NOMO-1 treated with dmso at 0.1 percent for 144 hours (cell line): ENCODE results near the gene SVEP1.
"Not testable (repeated sequence)": the region's sequence is repeated elsewhere in the genome, so short reads cannot be mapped to it uniquely, and the experiment has no call there.

Source experiments
- DNase-seq: peaks from one replicate; lab custom pipeline; 2025; ENCODE audit not compliant: unreplicated experiment; lab: John Stamatoyannopoulos, UW

SVEP1 gene

DNA sequence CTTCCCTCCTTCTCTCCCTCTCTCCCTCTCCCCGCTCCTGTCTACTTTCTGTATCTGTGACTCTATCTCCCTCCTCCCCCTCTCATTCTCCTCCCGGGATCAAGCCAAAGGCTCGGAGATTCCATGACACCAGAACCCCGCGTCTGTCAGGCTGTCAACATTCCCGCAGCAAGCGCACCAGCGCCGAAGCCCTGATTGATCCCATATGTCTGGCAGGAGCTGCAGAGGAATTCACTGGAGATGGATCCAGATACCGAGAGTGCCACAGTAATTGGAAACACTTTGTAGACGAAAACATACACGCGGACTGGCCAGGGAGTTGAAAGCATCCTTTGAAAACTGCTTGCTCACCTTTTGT is 300 bp upstream of the SVEP1 start:
- DNase-seq: no peak

DNA sequence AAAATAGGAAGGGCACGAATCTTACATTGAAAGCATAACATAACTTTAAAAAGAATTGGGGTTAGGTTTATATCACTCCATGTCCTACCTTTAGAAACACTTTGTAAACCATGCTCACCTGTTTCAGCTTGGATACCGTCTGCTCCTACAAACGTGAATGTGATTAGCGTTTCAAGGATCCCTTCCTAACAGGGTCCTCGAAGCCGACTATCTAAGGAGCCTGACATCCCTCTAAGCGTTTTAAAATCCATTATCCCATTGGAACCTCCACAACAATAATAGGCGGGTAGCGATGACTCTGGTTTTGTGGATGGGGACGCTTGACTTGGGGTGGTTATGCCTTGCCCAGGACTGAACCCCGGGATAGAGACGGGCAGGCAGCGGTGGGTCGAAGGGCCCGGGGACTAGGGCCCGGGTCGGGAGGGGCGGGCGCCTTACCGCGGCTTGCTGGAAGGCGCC is 937 bp downstream of the SVEP1 start:
- DNase-seq: no peak

DNA sequence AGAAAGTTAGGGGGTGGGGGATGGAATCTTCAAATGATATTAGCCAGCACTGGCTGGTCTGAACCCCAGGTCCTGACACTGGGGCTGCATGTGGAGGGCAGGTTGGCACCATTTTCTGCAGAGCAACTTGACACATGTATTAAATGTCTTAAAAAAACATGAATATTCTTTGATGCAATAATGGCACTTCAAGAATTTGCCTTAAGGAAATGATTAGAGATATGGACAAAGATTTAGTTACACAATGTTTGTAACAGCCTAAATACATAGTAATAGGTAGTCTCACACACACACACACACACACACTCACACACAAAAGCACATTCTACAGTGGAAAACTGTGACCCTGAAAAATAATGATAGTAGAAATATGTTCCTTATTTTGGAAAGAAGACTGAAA is 3.6 kb downstream of the SVEP1 start:
- no peak for DNase-seq

DNA sequence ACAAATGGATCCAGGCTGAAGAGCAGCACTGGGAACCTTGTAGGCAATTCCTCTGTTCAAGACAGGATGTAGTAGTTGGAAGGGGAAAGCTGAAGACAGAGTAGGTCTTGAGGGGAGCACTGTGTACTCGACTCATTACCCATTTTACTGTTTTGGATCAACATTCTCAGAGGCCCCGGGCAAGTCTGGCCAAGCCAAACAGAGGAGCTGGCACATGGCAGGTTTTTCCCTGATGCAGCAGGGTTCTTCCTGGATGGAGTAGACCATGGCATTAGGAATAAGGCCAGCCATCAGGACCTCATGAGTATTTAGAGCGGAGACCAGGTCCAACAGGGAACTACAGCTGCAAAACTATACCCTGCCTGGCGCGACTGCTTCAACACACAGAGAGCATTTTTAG is 4.4 kb downstream of the SVEP1 start:
- no peak for DNase-seq

DNA sequence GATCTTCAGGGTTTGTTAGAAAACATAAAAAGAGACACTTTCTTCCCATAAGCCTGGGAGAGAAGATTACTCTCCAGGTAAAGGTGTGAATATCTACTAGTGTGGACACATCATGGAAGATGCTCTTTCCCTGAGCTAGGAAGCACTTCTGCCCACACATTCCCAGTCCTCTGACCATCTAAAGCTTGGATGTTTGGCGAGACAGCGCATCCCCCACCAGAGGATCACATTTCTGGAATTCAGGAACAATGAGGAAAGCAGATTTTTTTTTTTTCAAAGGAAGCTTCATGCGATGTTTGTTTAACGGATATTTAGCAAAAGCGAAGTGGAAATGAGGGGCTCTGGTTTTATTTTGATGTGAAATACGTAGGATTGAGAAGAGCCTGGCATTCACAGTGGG is 6.2 kb downstream of the SVEP1 start:
- DNase-seq: no peak

DNA sequence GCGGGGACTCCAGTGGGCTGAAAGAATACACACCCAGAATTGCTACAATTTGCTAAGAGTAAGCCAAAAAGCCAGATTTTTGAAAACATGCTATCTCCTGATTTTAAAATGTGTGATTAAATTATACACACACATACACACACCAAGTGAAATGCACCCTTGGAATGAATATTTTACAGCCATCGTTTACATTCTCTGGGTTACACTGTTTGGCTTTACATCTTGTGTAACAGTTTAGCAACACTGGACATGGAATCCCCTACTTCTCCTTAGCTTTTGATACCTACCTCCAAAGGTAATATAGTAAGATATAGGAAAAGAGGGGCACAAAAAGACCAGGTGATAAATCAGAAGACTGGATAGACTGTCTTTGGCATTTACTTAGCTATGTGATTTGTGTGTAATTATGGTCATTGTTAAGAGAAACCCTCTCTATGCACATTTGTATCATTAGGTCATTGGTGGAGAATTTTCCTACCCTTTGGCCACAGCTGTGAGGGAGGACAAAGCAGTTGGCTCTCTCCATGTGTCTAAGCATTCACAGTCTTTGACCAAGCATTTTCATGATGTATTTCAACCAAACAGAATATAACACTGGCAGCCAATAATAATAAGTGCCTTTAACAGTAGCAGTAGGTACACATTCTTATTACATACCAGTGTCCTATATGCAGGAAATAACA is 7.6 kb downstream of the SVEP1 start:
- no peak for DNase-seq

DNA sequence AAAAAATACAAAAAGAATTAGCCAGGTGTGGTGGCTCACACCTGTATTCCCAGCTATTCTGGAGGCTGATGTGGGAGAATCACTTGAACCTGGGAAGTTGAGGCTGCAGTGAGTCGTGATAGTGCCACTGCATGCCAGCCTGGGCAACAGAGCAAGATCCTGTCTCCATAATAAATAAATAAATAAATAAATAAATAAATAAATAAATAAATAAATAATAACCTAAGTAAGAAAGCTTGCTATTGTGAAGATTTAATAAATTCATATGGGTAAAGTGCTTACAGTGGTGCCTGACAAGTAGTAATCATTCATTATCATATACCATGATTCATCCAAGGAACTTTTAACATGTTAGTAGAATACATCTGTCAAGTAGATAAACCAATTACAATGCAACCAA is 13.4 kb downstream of the SVEP1 start:
- no peak for DNase-seq

DNA sequence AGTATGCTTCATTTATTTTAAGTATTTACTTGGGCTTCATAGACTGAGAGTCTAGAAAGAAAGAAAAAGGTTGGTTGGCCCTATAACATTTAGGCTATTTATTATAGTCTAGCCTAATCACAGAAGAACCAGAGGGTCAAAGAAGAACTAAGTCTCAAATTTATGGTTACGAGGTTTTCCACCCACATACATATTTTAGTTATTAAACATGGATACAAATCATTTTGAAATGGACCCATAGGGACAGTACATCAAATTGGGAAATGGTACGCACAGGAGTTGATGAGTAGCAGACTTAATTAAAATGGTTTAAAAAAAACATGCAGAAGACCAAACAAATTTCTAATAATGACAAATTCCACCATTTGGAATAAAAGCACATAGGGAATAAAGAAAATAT is 17.7 kb downstream of the SVEP1 start:
- no peak for DNase-seq

DNA sequence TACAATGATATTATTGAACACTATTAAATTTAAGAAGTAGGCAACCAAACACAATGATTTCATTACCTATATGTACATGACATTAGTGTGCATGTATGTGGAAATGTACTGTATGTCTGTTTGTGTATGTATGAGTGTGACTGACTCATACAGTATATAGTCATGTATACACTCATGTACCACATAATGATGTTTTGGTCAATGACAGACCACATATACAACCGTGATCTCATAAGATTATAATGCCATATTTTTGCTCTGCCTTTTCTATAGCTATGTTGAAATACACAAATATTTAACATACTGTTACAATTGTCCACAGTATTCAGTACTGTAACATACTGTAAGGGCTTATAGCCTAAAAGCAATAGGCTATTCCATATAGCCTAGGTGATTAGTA is 19.7 kb downstream of the SVEP1 start:
- DNase-seq: no peak

DNA sequence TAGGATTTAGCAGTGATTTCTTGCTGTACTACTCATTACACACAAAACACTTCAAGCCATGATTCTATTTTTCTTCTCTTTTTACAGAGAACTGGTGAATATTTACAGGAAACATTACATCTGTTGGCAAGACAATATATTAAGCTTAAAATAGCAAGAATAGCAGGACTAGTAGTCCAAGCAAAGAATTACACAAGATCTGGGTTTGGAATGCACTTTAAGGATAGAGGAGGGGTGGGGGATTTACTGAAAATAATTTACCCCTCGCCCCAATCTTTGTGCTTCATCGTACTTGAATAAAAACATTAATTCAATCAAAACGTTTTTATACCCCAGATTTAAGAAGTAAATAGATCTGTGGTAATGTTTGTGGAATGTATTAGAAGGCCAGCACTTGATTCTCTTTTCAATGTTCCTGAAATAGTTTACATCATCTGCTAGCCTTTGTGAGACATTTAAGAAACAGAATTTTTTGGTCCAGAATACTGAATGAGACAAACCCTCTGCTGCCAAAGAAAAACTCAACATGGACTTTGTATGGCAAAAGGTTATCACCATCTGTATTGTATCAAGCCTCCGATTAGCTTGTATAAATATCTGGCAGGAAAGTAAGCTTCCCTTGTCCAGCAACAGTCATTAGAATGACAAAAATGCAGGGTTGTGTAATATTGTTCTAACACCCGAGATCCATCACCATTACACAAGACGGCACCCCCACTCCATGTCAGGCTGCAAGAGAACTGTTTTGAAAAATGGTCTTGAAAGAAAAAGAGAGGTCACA is 23.8 kb downstream of the SVEP1 start:
- no peak for DNase-seq

DNA sequence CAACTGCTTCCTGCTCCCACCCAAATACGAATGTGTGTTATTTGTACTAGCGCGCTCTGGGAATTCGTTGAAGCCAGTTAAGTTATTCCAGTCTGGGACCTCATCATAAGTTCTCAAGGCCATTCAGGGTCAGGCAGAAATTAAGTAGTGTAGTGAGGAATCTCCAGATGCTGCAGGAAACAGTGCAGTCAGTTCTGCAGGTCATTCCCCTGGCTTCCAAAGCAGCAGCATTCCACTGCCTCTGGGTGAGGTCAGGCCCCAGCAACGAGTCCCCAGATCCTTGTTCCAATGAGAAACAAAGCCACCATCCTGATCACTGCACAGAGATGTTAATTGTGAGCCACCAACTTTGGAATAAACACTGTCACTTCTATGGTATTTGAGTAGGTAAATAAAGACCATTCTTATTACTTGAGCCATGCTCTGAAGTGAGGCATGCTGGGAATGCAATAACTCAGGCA is 33.1 kb downstream of the SVEP1 start:
- no peak for DNase-seq

DNA sequence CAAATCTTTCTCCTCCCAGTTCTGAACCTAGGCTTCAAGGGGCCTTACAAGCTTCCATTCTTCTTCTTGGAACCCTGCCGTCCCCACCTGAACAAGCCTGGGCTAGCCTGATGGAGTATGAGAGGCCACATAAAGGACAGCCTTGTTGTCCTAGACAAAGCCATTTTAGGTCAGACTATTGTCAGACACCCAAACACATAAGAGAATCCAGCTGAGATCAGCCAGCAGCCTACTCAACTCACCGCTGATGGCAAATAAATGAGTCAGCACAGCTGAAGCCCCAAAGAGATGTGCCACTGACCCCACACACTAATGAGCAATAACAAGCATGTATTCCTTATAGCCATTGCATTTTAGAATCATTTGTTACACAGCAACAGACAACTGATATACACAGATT is 33.8 kb downstream of the SVEP1 start:
- no peak for DNase-seq

DNA sequence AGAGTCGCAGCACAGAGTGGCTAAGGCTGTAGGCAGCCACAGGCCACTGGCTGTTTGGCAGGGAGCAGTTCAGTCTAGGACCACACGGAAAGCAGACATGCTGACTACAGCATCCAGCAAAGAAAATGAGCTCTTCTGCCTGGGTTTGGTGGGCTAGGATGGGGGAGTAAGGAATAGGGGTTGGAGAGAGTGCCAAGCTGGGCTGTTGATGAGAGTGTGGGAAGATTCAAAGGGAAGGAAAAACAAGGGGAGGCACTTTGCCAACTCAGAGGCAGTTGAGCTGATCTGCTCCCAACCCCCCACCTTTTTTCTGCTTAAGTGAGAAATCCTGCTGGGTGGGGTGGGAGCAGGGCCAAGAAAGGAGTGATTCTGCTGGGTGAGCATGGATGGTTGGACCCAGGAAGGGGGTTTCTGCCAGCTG is 35.9 kb downstream of the SVEP1 start:
- no peak for DNase-seq

DNA sequence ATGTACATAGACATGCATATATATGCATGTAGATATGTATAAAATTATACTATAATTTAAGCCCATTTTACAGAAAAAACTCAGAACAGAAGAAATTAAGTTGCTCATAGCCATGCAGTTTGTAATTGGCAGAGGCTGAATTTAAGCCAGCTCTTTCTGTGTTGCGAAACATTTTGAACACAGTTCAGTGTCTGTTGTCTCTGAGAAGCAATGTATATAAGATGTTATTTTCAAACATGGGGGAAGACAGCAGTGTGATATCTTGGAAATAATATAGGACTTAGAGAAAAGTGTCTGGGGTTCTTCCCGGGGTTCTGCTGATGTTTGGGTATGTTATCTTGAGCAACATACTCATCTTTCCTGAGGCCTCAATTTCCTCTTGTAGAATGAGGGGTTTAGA is 37.6 kb downstream of the SVEP1 start:
- no peak for DNase-seq

DNA sequence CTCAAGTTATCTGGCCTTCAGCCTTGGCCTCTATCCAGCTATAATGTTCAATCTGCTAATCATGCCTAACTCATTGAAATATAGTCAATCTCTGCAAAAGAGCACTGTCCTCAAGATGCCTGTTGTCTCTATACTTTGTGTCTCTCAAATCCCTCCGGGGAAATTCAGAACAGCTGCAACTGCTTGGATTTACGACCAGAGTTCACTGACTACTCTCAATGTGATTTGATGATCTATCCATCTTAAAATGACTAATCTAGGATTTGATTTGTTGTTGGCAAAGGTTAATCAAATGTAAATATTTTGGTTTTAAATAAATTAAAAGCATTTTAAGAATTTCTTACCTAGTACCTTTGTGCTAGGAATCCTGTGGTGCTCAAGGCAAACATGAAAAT is 40.9 kb downstream of the SVEP1 start:
- DNase-seq: no peak

DNA sequence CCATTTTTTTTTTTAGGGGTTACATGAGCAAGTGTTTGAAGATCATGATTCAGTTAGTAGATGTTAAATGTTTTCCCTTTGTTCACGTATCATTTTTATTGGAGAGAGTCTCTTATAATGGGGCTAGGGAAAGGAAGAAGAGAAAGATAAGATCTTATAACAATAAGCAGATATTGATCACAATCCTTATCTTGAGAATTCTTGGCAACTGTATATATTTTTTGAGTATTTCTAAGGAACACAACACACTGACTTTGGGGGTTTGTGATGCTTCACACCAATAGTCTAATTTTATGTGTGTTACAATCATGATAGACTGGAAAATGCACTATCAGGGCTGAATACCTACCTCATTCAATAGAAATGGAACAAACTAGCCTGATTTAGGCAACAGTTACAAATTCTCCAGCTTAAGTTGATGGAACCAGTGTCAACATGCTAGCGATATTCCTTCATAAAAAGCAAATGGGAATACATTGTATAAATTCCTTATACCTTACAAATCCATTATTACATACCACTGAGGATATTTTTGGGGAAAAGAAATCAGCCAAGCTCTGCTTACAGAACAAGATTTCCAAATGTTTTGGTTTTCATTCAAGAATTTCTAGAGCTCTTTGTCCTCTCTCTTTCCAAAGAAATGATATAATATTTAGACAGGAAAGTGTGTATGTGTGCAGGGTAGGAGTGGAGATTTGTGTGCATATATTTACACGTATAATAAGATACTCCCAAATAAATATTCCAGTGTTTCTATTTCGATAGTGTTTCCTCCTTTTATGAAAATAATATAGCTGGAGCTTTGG is 41.5 kb downstream of the SVEP1 start:
- DNase-seq: no peak

DNA sequence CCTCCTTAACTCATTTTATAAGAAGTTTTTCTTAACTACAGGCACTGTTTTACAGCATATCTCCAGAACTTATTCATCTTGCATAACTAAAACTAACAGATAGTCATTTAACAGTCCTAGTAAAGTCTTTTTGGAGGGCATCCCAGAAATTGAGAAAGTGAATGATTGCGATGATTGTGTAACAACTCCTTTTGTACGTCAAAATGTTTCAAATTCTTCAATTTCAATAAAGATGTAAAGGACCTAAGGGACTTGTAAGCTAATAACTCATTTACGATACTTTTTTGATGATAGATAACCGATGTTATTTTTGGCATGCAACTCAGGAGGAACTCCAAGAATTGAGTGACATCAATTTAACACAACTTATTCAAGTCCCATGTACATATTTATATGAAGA is 42.7 kb downstream of the SVEP1 start:
- DNase-seq: no peak

DNA sequence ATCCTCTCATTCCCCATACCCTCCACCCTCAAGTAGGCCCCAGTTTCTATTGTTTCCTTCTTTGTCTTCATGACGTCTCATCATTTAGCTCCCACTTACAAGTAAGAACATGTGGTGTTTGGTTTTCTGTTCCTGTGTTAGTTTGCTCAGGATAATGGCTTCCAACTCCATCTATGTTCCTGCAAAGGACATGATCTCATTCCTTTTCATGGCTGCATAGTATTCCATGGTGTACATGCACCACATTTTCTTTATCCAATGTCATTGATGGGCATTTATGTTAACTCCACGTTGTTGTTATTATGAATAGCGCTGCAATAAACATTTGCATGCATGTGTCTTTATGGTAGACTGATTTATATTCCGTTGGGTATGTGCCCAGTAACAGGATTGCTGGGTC is 45.4 kb downstream of the SVEP1 start:
- DNase-seq: not testable (repeated sequence)

DNA sequence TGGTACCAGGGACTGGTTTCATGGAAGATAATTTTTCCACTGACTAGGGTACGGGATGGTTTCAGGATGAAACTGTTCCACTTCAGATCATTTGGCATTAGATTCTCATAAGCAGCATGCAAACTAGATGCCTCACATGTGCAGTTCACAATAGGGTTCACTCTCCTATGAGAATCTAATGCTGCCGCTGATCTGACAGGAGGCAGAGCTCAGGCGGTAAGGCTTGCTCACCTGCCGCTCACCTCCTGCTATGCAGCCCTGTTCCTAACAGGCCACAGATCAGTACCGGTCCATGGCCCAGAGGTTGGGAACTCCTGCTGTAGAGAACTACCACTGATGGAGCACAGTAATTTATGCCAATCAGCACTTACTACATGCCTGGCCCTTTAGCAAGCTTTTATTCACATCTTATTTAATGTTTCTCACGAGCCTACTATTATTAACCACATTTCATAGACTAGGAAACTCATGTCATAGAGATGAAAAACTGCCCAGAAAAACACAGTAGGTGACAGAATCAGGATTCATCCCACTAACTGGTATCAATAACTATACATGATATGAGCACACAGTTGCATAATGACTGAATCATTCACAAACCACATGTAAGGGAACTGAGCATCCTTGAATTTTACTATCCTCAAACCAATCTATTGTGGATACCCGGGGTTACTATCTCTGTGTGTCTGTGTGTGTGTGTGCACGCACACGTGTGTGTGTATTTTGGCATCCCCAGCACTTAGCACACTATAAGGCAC is 46.5 kb downstream of the SVEP1 start:
- DNase-seq: no peak

DNA sequence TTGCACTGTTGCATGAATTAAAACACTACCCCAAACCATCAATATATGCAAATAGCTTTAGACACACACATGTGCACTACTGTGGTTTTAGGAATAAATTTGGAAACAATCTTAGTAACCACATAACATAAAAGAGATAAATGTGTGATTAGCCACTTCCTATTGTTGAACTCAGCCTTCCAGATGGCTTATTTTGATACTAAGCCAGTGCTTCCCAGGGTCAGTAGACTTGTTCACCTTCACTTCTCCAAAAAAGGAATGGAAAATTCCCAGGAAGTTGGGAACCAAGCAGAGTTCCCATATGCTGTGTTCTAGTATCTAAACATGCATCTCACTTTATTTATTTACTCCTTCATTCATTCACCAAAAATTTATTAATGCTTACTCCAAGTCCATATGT is 47.8 kb downstream of the SVEP1 start:
- no peak for DNase-seq

DNA sequence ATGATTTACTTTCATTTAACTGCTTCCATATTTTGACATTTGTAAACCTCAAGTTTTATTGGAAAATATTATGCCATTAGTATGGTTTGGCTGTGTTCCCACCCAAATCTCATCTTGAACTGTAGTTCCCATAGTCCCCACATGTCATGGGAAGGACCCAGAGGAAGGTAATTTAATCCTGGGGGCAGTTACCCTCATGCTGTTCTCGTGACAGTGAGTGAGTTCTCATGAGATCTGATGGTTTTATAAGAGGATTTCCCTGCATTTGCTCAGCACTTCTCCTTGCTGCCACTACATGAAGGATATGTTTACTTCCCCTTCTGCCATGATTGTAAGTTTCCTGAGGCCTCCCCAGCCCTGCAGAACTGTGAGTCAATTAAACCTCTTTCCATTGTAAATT is 48.3 kb downstream of the SVEP1 start:
- not testable (repeated sequence) for DNase-seq
